Gastroesophageal sphincter (tissue), 3 donors: ENCODE measurements around the gene METTL6.

Experiments
- CTCF ChIP-seq, 4 experiments: fragments of 200-600 bp in 2 of 4; fragments of 450-650 bp in 2 of 4; sonication (generic) in 1 of 4; IDR thresholded peaks; one replicate each; pipeline ENCODE4 v1.5.1; 2017 to 2019; ENCODE audit warnings: antibody characterized with exemption in 4 of 4, mild to moderate bottlenecking in 2 of 4, moderate library complexity in 2 of 4
- EP300 ChIP-seq: sonication (generic); formaldehyde crosslinking; IDR thresholded peaks from one replicate; pipeline ENCODE4 v1.6.1; 2017; ENCODE audit warnings: antibody characterized with exemption, mild to moderate bottlenecking
- POLR2A ChIP-seq, 2 donors: fragments of 450-650 bp; IDR thresholded peaks; one replicate each; pipeline ENCODE4 v1.6.1; 2017; ENCODE audit warnings: antibody characterized with exemption in 2 of 2, mild to moderate bottlenecking in 2 of 2, moderate library complexity in 1 of 2
- POLR2AphosphoS5 ChIP-seq: sonication (generic); formaldehyde crosslinking; IDR thresholded peaks from one replicate; pipeline ENCODE4 v1.6.1; 2017; ENCODE audit warnings: antibody characterized with exemption

GRCh38 chr3:15427981-15428380 is 637 bp upstream of the METTL6 start:
- TF ChIP-seq POLR2AphosphoS5 = no peak
- no peak for TF ChIP-seq POLR2A (IDR thresholded peaks at IDR 0.05)
- TF ChIP-seq CTCF (IDR thresholded peaks at IDR 0.05) = no peak
- TF ChIP-seq EP300 = no peak
